DMS 273 (cell line): ENCODE results near the gene NF1.

ENCODE experiments used
- DNase-seq: peaks from one replicate; lab custom pipeline; 2025; ENCODE audit not compliant: unreplicated experiment; lab: John Stamatoyannopoulos, UW

Gene NF1

GRCh38 chr17:31397256-31397939, 302.6 kb downstream of the NF1 start:
- DNase-seq, result peak; percentile 24

GRCh38 chr17:31398381-31399311, 303.9 kb downstream of the NF1 start:
- peak; percentile 74 for DNase-seq

- DNase-seq, result no peak
These were observed 305.7 kb downstream of the NF1 start for GRCh38 chr17:31400481-31400950.

- DNase-seq, result peak; percentile 59
These were observed 306.9 kb downstream of the NF1 start for GRCh38 chr17:31401456-31402254.

GRCh38 chr17:31404028-31404949, 309.5 kb downstream of the NF1 start:
- no peak for DNase-seq

- peak; percentile 68 for DNase-seq
These were observed 311.2 kb downstream of the NF1 start for GRCh38 chr17:31405890-31406371.

GRCh38 chr17:31408586-31408985, 313.8 kb downstream of the NF1 start:
- peak; percentile 81 for DNase-seq

- DNase-seq, result no peak
These were observed 317.0 kb downstream of the NF1 start for GRCh38 chr17:31411707-31412285.

- no peak for DNase-seq
These were observed 317.7 kb downstream of the NF1 start for GRCh38 chr17:31412511-31412910.

- DNase-seq, result no peak
These were observed 318.5 kb downstream of the NF1 start for GRCh38 chr17:31413081-31413799.

GRCh38 chr17:31413874-31414549, 319.2 kb downstream of the NF1 start:
- DNase-seq, result peak; percentile 72

GRCh38 chr17:31414550-31414918, 319.8 kb downstream of the NF1 start:
- no peak for DNase-seq

- DNase-seq, result no peak
These were observed 320.3 kb downstream of the NF1 start for GRCh38 chr17:31415004-31415454.

GRCh38 chr17:31415640-31416502, 321.1 kb downstream of the NF1 start:
- no peak for DNase-seq

GRCh38 chr17:31416503-31416923, 321.7 kb downstream of the NF1 start:
- DNase-seq, result peak; percentile 17

GRCh38 chr17:31417051-31417792, 322.4 kb downstream of the NF1 start:
- no peak for DNase-seq
